Activated CD4-positive, alpha-beta memory T cell treated with anti-CD3 and anti-CD28 coated beads, Interleukin-2, amount 10 ng/mL, durations not matched to agents 7 days and 5 days (primary cell): ENCODE results near the gene RBM10. TPM values are rescaled to one million over a fixed set of nuclear protein-coding genes. Genes with fewer than 3 reads are reported as not detected.

Experiments
- CTCF ChIA-PET: fragments of 350-600 bp; sonication (Branson Sonifier 250); formaldehyde crosslinking; loops from one replicate; lab custom pipeline; 2021; ENCODE audit warnings: antibody characterized with exemption, inconsistent platforms; lab: Charles Lee
- POLR2A ChIA-PET: fragments of 350-600 bp; sonication (Branson Sonifier 250); formaldehyde crosslinking; loops from one replicate; lab custom pipeline; 2021; ENCODE audit warnings: antibody characterized with exemption; lab: Charles Lee
- DNase-seq: peaks from one replicate; pipeline ENCODE4 v3.0.0-alpha.2; 2020
- H3K27ac Mint-ChIP-seq: one replicate; pipeline ENCODE4 v1.8.0; 2021; ENCODE audit warnings: mild to moderate bottlenecking, mixed read lengths
- H3K27me3 Mint-ChIP-seq: one replicate; pipeline ENCODE4 v1.8.0; 2021; ENCODE audit warnings: mixed read lengths
- H3K36me3 Mint-ChIP-seq: one replicate; pipeline ENCODE4 v1.8.0; 2021; ENCODE audit warnings: low read depth, mixed read lengths
- H3K4me1 Mint-ChIP-seq: one replicate; pipeline ENCODE4 v1.8.0; 2021; ENCODE audit warnings: mixed read lengths
- H3K4me3 Mint-ChIP-seq: one replicate; pipeline ENCODE4 v1.8.0; 2021; ENCODE audit warnings: mild to moderate bottlenecking, mixed read lengths
- H3K9me3 Mint-ChIP-seq: one replicate; pipeline ENCODE4 v1.8.0; 2021; ENCODE audit warnings: mixed read lengths
- total RNA-seq, 2 experiments: library from RNA; stranded (reverse); gene quantifications; one replicate each; pipeline ENCODE4 v1.2.3, GENCODE V29; 2021

RBM10 gene
- total RNA-seq, 2 experiments from 2014 or later: 55.3 to 57.0 TPM

DNA sequence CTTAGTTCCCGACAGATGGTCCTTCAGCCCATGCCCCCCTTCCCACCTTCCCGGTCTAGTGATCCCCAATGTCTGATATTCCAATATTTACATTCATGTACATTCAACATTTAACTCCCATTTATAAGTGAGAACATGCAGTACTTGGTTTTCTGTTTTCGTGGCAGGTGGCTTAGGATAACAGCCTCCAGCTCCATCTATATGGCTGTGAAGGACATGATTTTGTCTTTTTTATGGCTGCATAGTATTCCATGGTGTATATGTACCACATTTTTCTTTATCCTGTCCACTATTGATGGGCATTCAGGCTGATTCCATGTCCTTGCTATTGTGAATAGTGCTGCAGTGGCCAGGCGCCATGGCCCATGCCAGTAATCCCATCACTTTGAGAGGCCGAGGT is 13.8 kb downstream of the RBM10 start:
- POLR2A ChIA-PET: interaction anchor here (1.2 kb wide), 1 partner anchor 14 kb away, joined by 4 read pairs; the partner anchor contains the start of genes NDUFB11 and RBM10
- Mint-ChIP-seq H3K4me3 (no peak overlapping the region), H3K27me3 (no peaks in the 10 kb centered on the region), H3K9me3 (no peaks in the 10 kb centered on the region), H3K4me1 (peaks cover 2% of the 10 kb centered on the region), H3K27ac (no peak overlapping the region), H3K36me3 (peaks cover 40% of the 10 kb centered on the region)
- CTCF ChIA-PET: interaction anchor here (1.5 kb wide), 1 partner anchor 14 kb away, joined by 4 read pairs; the partner anchor contains the start of genes NDUFB11 and RBM10
- DNase-seq: no peak

DNA sequence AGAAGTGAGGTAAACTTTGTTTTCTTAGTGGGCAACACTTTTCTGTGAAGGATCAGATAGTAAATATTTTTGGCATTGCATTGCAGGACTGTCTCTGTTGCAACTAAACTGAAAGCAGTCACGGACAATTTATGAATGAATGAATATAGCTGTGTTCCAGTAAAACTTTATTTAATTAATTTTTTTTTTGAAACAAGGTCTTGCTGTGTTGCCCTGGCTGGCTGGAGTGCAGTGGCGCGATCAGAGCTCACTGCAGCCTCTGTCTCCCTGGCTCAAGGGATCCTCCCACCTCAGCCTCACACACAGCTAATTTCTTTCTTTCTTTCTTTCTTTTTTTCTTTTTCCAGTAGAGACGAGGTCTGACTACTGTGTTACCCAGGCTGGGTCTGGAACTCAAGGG is 15.8 kb downstream of the RBM10 start:
- Mint-ChIP-seq H3K9me3 (no peaks in the 10 kb centered on the region), H3K27me3 (no peaks in the 10 kb centered on the region), H3K27ac (no peak overlapping the region), H3K36me3 (peaks cover 47% of the 10 kb centered on the region), H3K4me3 (no peak overlapping the region), H3K4me1 (peaks cover 2% of the 10 kb centered on the region)
- ChIA-PET CTCF (no interaction called here), POLR2A (no interaction called here)
- no peak for DNase-seq

DNA sequence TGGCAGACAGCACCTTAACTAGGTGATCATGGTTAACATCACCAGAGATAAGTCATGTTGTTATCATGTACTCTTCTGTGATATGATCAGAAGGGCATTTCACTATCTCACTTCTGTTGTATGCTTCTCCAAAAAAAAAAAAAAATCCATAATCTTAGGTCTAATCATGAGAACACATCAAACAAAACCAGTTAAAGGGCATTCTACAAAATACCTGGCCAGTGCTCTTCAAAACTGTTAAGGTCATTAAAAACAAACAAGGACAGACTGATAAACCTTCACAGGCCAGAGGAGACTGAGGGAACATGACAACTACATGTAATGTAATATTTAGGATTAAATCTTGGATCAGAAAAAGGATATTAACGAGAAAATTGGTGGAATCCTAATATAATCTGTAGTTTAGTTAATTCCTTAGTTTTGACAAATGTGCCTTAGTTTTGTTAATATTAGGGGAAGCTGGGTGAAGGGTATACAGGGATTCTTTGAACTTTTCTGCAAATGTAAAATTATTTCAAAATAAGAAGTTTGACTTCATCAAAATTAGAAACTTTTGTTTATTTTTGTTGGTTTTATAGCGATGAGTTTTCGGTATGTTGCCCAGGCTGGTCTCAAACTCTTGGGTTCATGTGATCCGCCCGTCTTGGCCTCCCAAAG is 18.0 kb downstream of the RBM10 start:
- Mint-ChIP-seq H3K36me3 (peaks cover 29% of the 10 kb centered on the region), H3K9me3 (no peaks in the 10 kb centered on the region), H3K4me3 (no peak overlapping the region), H3K27ac (no peak overlapping the region), H3K4me1 (peaks cover 2% of the 10 kb centered on the region), H3K27me3 (no peaks in the 10 kb centered on the region)
- DNase-seq: no peak
- ChIA-PET POLR2A (no interaction called here), CTCF (no interaction called here)

DNA sequence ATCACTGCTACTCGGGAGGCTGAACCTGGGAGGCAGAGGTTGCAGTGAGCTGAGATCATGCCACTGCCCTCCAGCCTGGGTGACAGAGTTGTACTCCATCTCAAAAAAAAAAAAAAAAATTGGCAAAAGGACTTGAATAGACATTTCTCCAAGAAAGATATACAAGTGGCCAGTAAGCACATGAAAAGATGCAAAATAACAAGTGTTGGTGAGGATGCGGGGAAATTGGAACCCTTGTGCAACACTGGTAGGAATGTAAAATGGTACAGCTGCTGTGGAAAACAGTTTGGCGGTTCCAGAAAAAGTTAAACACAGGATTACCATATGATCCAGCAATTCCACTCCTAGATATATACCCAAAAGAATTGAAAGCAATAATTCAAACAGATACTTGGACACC is 19.4 kb downstream of the RBM10 start:
- ChIA-PET CTCF (no interaction called here), POLR2A (no interaction called here)
- Mint-ChIP-seq H3K4me3 (no peak overlapping the region), H3K4me1 (peaks cover 2% of the 10 kb centered on the region), H3K27ac (no peak overlapping the region), H3K9me3 (no peaks in the 10 kb centered on the region), H3K27me3 (no peaks in the 10 kb centered on the region), H3K36me3 (peaks cover 31% of the 10 kb centered on the region)
- no peak for DNase-seq

DNA sequence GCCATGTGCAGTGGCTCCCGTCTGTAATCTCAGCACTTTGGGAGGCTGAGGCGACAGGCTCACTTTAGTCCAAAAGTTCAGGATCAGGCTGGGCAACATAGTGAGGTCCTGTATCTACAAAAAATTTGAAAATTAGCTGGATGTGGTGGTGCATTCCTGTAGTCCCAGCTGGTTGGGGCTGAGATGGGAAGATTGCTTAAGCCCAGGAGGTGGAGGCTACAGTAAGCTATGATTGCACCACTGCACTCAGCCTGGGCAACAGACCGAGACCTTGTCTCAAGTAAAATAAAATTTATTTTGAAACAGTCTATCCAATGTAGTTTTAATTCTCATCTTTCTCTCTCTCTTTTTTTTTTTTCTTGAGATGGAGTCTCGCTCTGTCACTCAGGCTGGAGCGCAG is 21.1 kb downstream of the RBM10 start:
- no peaks in the 10 kb centered on the region for H3K9me3 Mint-ChIP-seq
- ChIA-PET CTCF (no interaction called here), POLR2A (no interaction called here)
- no peak for DNase-seq
- H3K4me3 Mint-ChIP-seq: no peak overlapping the region
- H3K4me1 Mint-ChIP-seq: no peaks in the 10 kb centered on the region
- peaks cover 30% of the 10 kb centered on the region for H3K36me3 Mint-ChIP-seq
- H3K27me3 Mint-ChIP-seq: no peaks in the 10 kb centered on the region
- no peak overlapping the region for H3K27ac Mint-ChIP-seq

DNA sequence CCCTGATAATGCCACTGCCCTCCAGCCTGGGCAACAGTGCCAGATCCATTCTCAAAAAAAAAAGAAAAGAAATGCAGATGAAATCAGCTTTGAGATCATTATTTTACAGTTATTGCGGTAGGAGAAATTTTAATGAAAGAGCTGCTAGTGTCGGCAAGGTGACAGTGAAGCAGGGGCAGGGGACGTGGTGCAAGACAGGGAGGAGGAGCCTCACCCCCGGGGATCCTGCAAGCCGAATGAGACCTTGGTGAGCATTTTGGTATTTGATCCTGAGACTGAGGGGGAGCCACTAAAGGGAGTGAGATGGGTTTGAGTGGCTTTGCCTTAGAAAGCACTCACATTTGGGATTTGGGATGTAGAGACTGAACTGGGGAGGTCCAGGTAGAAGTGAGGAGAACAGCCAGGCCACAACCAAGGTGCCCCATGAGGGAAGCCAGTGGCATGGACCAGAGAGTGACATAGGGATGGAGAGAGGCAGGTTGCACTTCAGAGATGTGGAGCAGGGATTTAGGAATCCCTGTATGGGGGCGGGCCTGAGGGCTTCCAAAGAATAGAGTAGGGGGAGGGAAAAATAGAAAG is 23.6 kb downstream of the RBM10 start:
- POLR2A ChIA-PET: no interaction called here
- CTCF ChIA-PET: interaction anchor here (0.6 kb wide), 1 partner anchor 162 kb away, joined by 3 read pairs; no protein-coding TSS in a partner anchor
- Mint-ChIP-seq H3K36me3 (peaks cover 30% of the 10 kb centered on the region), H3K27me3 (no peaks in the 10 kb centered on the region), H3K4me1 (no peaks in the 10 kb centered on the region), H3K9me3 (no peaks in the 10 kb centered on the region), H3K27ac (no peak overlapping the region), H3K4me3 (no peak overlapping the region)
- no peak for DNase-seq

DNA sequence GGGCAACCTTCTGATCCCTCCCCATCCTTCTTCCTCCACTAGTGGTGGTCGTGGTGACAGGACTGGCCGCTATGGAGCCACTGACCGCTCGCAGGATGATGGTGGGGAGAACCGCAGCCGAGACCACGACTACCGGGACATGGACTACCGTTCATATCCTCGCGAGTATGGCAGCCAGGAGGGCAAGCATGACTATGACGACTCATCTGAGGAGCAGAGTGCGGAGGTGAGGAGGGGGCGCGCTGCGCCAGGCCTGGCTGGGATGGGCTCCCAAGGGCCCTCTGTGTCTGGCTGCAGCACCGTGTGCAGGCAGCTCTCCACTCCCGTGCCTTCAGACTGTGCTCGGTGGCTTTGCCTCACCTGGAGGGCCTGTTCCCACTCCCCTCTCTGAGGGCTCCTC is 24.3 kb downstream of the RBM10 start:
- Mint-ChIP-seq H3K4me3 (no peak overlapping the region), H3K36me3 (peaks cover 29% of the 10 kb centered on the region), H3K9me3 (no peaks in the 10 kb centered on the region), H3K27ac (no peak overlapping the region), H3K4me1 (no peaks in the 10 kb centered on the region), H3K27me3 (no peaks in the 10 kb centered on the region)
- CTCF ChIA-PET: no interaction called here
- POLR2A ChIA-PET: no interaction called here
- DNase-seq: no peak

DNA sequence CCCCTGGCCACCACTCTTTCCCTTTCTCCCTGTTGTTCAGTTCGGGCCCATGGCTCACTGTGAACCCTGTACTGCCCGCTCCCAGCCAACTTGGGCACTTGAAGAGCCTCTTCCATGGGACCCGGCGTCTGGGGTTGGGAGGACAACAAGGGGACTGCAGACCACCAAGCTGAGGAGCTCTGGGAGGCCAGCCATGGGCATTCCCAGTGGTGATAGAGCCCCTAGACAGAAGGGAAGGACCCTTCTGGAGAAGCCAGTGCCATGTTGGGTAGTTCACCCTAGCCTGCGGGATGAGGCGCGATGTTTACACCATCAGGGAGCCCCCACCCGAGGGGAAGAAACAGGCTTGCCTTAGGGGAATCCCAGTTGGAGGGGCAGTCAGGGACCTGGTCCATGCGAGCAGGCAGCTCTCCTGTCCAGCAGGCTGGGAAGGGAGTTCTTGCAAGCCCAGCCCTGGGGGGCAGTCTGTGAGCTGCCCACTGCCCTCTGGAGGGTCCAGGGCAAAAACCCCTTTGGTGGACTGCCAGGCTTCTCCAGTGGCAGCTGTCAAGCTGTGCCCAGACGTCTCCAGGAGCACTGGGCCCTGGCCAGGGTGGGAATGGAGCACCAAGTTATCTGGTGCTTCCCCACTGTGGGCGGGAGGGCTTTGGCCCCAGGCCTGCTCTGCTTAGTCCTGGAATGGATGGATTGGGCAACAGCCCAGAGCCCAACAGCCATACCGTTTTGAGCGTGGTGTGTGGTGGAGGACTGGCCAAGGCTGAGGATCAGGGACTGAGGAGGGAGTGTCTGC is 24.9 kb downstream of the RBM10 start:
- POLR2A ChIA-PET: no interaction called here
- no peaks in the 10 kb centered on the region for H3K9me3 Mint-ChIP-seq
- no peaks in the 10 kb centered on the region for H3K4me1 Mint-ChIP-seq

DNA sequence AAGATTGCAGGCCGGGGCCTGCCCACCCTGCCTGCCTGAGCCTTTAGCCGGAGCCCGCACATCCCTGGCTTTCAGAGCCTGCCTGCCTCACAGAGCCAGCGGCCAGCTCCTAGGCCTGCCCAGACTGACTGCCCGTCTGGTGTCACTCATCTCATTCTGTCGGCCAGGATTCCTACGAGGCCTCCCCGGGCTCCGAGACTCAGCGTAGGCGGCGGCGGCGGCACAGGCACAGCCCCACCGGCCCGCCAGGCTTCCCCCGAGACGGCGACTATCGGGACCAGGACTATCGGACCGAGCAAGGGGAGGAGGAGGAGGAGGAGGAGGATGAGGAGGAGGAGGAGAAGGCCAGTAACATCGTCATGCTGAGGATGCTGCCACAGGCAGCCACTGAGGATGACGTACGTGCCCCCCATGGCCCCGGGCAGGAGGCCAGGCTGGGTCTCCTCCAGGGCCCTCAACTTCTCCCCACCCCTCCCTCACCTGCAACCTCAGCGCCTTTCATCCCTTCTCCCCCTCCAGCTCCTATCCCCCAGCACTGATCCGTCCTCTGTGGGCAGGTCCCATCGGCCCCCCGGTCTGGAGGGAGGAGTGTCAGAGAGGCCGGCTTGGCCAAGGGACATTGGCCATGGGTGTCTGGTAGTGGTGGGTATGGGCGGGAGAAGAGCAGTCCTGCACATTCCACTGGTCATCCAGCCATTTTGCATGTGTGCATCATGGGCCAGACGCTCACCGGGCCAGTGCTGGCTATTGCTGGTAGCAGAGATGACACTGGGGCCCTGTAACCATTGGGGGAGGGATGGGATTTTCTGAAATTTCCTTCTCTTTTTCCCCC is 26.1 kb downstream of the RBM10 start:
- no peak overlapping the region for H3K27ac Mint-ChIP-seq
- CTCF ChIA-PET: no interaction called here
- H3K27me3 Mint-ChIP-seq: no peaks in the 10 kb centered on the region
- no peak for DNase-seq
- no peak overlapping the region for H3K4me3 Mint-ChIP-seq
- H3K9me3 Mint-ChIP-seq: no peaks in the 10 kb centered on the region
- POLR2A ChIA-PET: no interaction called here
- peaks cover 27% of the 10 kb centered on the region for H3K36me3 Mint-ChIP-seq
- no peaks in the 10 kb centered on the region for H3K4me1 Mint-ChIP-seq

More for the DNA sequence above, 24.9 kb downstream of the RBM10 start:
- H3K4me3 Mint-ChIP-seq: no peak overlapping the region
- H3K27me3 Mint-ChIP-seq: no peaks in the 10 kb centered on the region
- H3K27ac Mint-ChIP-seq: no peak overlapping the region
- H3K36me3 Mint-ChIP-seq: peaks cover 24% of the 10 kb centered on the region
- DNase-seq: no peak
- CTCF ChIA-PET: no interaction called here

DNA sequence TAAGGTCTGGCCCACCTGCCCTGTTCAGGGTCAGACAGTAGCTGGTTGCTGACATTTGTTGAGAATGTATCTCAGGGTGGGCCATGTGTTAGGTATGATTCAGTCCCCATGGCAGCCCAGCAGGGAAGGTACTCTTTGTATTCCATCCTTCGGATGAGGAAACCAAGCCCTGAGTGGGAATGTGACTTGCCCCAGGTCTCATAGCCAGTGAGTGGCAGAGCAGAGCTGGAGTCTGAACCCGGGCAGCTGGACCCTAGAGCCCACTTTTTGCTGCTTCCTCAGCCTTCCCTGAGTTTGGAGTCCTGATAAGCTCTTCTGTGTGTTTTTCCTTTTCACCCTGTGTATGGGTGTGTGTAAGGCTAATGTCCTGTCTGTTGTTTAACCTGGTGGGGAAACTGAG is 27.0 kb downstream of the RBM10 start:
- ChIA-PET POLR2A (no interaction called here), CTCF (no interaction called here)
- peaks cover 34% of the 10 kb centered on the region for H3K36me3 Mint-ChIP-seq

DNA sequence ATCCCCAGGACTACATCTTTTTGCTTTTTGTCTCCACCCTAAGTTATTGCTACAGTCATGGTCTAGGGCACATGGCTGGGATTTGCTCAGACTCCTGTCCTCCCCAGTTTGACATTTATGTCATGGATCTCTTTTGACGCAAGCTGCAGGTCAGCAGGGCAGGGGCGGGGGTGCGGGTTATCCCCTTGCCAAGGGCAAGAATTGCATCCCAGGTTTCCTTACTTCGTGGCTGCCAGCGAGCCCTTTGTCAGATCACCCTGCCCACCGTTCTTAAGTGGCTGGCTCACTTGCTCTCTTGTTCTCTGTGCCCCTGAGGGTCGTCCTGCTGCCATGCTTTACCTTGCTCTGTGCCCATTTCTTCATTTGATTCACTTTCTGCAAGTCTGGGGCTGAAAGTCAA is 27.5 kb downstream of the RBM10 start:
- Mint-ChIP-seq H3K36me3 (peaks cover 34% of the 10 kb centered on the region), H3K4me3 (no peak overlapping the region), H3K4me1 (no peaks in the 10 kb centered on the region), H3K9me3 (no peaks in the 10 kb centered on the region), H3K27me3 (no peaks in the 10 kb centered on the region), H3K27ac (no peak overlapping the region)
- ChIA-PET POLR2A (no interaction called here), CTCF (no interaction called here)
- no peak for DNase-seq

More for the DNA sequence above, 27.0 kb downstream of the RBM10 start:
- Mint-ChIP-seq H3K9me3 (no peaks in the 10 kb centered on the region), H3K27me3 (no peaks in the 10 kb centered on the region), H3K4me1 (no peaks in the 10 kb centered on the region), H3K4me3 (no peak overlapping the region), H3K27ac (no peak overlapping the region)
- no peak for DNase-seq

DNA sequence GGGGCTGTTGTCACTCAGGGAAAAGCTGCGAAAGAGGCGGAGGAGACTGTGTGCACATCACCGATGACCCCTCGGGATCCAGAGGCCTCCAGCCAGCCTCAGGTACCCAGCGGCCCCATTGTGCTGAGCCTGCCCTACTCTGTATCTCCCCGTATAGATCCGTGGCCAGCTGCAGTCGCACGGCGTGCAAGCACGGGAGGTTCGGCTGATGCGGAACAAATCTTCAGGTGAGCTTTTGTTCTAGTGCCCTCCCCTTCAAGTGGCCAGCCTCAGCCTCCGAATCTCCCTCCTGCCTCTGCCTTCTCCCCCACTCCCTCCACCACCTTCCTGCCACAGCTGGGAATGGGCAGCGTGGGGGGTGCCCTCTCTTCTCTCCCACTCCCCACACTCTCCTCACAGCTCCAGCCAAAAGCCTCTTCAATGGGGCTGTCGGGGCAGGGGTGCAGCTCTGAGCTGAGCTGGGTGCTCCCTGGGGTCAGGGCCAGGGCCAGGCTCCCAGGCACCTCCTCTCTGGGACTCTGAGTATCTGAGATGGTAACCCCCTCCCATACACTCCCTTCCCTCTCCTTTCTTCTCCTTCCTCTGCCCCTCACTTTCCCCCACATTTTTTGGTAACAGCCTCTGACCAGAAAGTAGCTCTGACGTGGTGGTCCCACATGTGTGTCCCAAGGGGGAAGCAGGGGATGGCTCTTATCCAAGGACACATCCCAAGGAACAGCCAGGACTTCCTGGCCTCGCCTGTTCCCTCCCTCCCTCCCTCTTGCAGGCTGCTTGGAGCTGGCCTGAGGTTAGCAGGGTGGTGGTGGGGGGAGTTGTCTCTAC is 28.2 kb downstream of the RBM10 start:
- DNase-seq: no peak
- POLR2A ChIA-PET: no interaction called here
- Mint-ChIP-seq H3K4me1 (no peaks in the 10 kb centered on the region), H3K9me3 (no peaks in the 10 kb centered on the region), H3K27me3 (no peaks in the 10 kb centered on the region), H3K27ac (no peak overlapping the region), H3K4me3 (no peak overlapping the region), H3K36me3 (peaks cover 38% of the 10 kb centered on the region)
- CTCF ChIA-PET: no interaction called here
